Activated B cell treated with CpG ODN at 0.5 μM for 24 hours (primary cell): ENCODE results near the gene IL13RA1. TPM values are rescaled to one million over a fixed set of nuclear protein-coding genes. Genes with fewer than 3 reads are reported as not detected.
A peak's percentile ranks its signal among the peaks of the same experiment; 100 is the strongest.

Experiments
- ATAC-seq: fragments of 200-7000 bp; cut with Tn5 transposase; one replicate; pipeline ENCODE4 v1.10.0; 2021; ENCODE audit warnings: low read depth, mild to moderate bottlenecking, moderate library complexity
- CTCF ChIA-PET: fragments of 350-600 bp; sonication (Branson Sonifier 250); formaldehyde crosslinking; loops from one replicate; lab custom pipeline; 2021; ENCODE audit warnings: antibody characterized with exemption; lab: Charles Lee
- POLR2A ChIA-PET: fragments of 350-600 bp; sonication (Branson Sonifier 250); formaldehyde crosslinking; loops from one replicate; lab custom pipeline; 2021; ENCODE audit warnings: antibody characterized with exemption; lab: Charles Lee
- DNase-seq: peaks from one replicate; pipeline ENCODE4 v3.0.0; 2022
- H3K27ac Mint-ChIP-seq: one replicate; pipeline ENCODE4 v1.8.0; 2020; ENCODE audit warnings: mixed read lengths
- H3K27me3 Mint-ChIP-seq: one replicate; pipeline ENCODE4 v1.8.0; 2021; ENCODE audit warnings: mixed read lengths
- H3K36me3 Mint-ChIP-seq: one replicate; pipeline ENCODE4 v1.8.0; 2021; ENCODE audit warnings: low read depth, mixed read lengths
- H3K4me1 Mint-ChIP-seq: one replicate; pipeline ENCODE4 v1.8.0; 2021; ENCODE audit warnings: mixed read lengths
- H3K4me3 Mint-ChIP-seq: one replicate; pipeline ENCODE4 v1.8.0; 2020; ENCODE audit warnings: mild to moderate bottlenecking, mixed read lengths
- H3K9me3 Mint-ChIP-seq: one replicate; pipeline ENCODE4 v1.8.0; 2020; ENCODE audit warnings: mixed read lengths
- intact Hi-C: fragments of 100-400 bp; cut with micrococcal nuclease; formaldehyde crosslinking; loops from one replicate; pipeline ENCODE4 v1.15.1; 2024
- total RNA-seq: library from RNA; stranded (reverse); gene quantifications from 2 replicates; pipeline ENCODE4 v1.2.3, GENCODE V29; 2022
- TF ChIP-seq, protein P1 (sequence below): fragments of 200-600 bp; IDR thresholded peaks from one replicate; pipeline ENCODE4 v1.8.0; 2022; ENCODE audit warnings: antibody characterized with exemption, mild to moderate bottlenecking

IL13RA1 gene
- total RNA-seq, 1 donor from 2014 or later: 15.0 TPM

DNA sequence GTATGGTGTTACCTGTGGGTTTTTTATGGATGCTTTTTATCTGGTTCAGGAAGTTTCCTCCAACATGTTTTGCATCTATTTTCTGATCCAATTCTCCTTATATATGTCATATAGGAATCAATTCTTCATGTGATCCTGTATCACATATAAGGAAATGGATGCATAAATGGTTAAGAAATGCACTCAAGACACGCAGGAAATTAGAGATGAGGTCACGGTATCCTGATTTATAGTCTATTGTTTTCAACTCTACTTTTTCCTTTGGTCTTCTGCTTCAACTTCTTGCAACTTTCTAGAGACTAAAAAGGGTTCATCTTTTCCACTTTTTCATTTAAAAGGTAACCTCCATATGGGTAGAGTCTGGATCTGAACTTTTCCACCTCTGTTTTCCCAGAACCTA, 33.6 kb upstream of the IL13RA1 start:
- Mint-ChIP-seq H3K4me3 (no peak overlapping the region), H3K36me3 (peaks cover 11% of the 10 kb centered on the region), H3K27me3 (no peaks in the 10 kb centered on the region), H3K4me1 (peaks cover 26% of the 10 kb centered on the region), H3K27ac (no peak overlapping the region), H3K9me3 (no peaks in the 10 kb centered on the region)
- DNase-seq (no peak), ATAC-seq (no peak)
- ChIA-PET CTCF (interaction anchor here (0.6 kb wide), 1 partner anchor 42 kb away, joined by 3 read pairs; no protein-coding TSS in a partner anchor), POLR2A (no interaction called here)
- intact Hi-C loops: loop anchor here (10.0 kb wide), 1 partner anchor 61 kb away; no protein-coding TSS in a partner anchor
- TF ChIP-seq, protein P1, sequence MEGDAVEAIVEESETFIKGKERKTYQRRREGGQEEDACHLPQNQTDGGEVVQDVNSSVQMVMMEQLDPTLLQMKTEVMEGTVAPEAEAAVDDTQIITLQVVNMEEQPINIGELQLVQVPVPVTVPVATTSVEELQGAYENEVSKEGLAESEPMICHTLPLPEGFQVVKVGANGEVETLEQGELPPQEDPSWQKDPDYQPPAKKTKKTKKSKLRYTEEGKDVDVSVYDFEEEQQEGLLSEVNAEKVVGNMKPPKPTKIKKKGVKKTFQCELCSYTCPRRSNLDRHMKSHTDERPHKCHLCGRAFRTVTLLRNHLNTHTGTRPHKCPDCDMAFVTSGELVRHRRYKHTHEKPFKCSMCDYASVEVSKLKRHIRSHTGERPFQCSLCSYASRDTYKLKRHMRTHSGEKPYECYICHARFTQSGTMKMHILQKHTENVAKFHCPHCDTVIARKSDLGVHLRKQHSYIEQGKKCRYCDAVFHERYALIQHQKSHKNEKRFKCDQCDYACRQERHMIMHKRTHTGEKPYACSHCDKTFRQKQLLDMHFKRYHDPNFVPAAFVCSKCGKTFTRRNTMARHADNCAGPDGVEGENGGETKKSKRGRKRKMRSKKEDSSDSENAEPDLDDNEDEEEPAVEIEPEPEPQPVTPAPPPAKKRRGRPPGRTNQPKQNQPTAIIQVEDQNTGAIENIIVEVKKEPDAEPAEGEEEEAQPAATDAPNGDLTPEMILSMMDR: no peak

DNA sequence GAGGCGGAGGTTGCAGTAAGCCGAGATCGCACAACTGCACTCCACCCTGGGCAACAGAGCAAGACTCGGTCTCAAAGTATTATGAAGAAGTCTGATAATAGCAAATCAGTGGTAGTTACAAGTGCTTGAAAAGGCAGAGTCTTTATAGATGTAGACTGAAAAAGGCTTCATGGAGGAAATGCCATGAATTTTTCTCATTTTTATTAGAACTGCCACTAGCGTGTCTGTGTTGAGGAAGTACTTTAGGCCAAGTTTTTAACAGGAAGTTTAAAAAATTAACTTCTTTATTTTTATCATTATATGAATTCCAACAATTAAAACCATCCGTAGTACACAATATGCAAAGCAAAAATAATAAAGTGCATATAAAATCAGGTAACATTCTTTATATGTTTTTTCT, 32.8 kb upstream of the IL13RA1 start:
- TF ChIP-seq, protein P1: no peak
- intact Hi-C loops: loop anchor here (10.0 kb wide), 1 partner anchor 60 kb away; no protein-coding TSS in a partner anchor
- ChIA-PET POLR2A (no interaction called here), CTCF (no interaction called here)
- Mint-ChIP-seq H3K27ac (no peak overlapping the region), H3K4me1 (peaks cover 34% of the 10 kb centered on the region), H3K36me3 (peaks cover 9% of the 10 kb centered on the region), H3K27me3 (no peaks in the 10 kb centered on the region), H3K4me3 (no peak overlapping the region), H3K9me3 (no peaks in the 10 kb centered on the region)
- DNase-seq: no peak
- ATAC-seq: no peak

DNA sequence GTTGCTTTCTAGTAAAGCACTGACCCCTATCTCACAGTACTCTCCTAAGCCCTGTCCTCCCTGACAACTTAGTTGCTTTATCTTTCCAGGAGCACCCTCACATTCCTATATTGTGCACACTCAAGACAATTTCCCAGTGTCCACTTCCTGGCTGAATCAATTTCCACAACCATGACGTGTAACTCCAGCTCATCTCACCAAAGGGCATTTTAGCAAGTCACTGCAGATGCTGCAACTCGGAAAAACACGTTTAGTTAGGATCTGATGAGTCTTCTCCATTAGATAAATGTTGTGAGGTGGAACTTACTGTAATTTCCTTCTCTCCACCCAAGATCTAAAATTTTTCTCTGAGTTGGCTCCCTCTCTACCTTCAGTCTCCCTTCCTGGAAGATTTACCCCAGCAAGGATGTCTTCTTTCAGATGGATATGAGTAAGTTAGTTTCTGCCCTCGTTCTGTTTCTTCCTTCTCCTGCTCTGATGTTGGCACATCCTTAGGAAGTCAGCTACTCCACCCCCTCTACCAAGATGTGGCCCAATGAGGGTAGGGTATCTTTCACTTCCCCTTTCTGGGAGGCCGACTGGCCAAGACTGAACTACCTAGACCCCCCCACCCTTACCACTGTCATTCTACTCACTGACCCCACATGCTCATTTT, 28.8 kb upstream of the IL13RA1 start:
- Mint-ChIP-seq H3K4me1 (peaks cover 34% of the 10 kb centered on the region), H3K4me3 (peak overlapping the region; percentile 17), H3K27ac (peak overlapping the region; percentile 59), H3K27me3 (no peaks in the 10 kb centered on the region), H3K9me3 (no peaks in the 10 kb centered on the region), H3K36me3 (no peaks in the 10 kb centered on the region)
- DNase-seq (no peak), ATAC-seq (peak; percentile 75)
- intact Hi-C loops: loop anchor here (10.0 kb wide), 1 partner anchor 56 kb away; no protein-coding TSS in a partner anchor
- ChIA-PET CTCF (no interaction called here), POLR2A (no interaction called here)
- TF ChIP-seq, protein P1: no peak

DNA sequence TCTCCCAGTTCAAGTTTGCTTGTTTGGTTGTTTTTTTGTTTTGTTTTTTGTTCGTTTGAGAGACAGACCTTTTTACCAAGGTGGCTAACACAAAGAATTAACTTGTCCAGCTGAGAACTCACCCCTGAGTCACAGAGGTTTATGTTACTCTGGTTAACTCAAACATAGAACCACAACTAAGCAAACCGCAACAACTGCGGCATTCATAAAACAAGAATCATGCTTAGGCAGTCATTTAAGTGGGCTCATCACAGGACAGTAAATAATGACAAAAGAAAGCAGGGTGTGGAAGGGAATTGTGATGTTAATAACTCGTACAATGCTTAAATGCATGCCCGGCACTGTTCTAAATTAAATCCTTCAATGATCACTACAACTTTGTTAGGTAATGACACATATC, 24.7 kb upstream of the IL13RA1 start:
- H3K4me3 Mint-ChIP-seq: no peak overlapping the region
- no peaks in the 10 kb centered on the region for H3K27me3 Mint-ChIP-seq
- peaks cover 17% of the 10 kb centered on the region for H3K4me1 Mint-ChIP-seq
- H3K9me3 Mint-ChIP-seq: no peaks in the 10 kb centered on the region
- no peak overlapping the region for H3K27ac Mint-ChIP-seq
- no peak for DNase-seq
- ATAC-seq: no peak
- ChIA-PET POLR2A (no interaction called here), CTCF (no interaction called here)
- intact Hi-C loops: no loop called here
- TF ChIP-seq, protein P1: no peak
- H3K36me3 Mint-ChIP-seq: no peaks in the 10 kb centered on the region

DNA sequence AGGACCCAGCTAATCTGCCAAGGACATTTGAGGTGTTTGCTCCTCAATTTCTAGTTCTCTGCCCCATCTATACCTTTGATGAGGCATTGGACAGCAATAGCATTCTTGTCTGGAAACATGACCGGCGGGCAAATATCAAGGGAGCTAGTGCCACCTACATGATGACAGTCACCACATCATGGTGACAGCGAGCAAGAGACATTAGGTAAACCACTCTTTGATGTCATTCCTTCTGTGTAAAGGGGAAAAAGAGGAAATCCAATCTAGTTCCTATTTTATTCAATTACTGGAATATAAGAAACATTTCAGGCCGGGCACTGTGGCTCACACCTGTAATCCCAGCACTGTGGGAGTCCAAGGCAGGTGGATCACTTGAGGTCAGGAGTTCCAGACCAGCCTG, 20.7 kb upstream of the IL13RA1 start:
- H3K36me3 Mint-ChIP-seq: no peaks in the 10 kb centered on the region
- no peak overlapping the region for H3K4me3 Mint-ChIP-seq
- H3K4me1 Mint-ChIP-seq: peaks cover 3% of the 10 kb centered on the region
- DNase-seq (no peak), ATAC-seq (no peak)
- no peaks in the 10 kb centered on the region for H3K9me3 Mint-ChIP-seq
- ChIA-PET CTCF (no interaction called here), POLR2A (no interaction called here)
- no peaks in the 10 kb centered on the region for H3K27me3 Mint-ChIP-seq
- no peak overlapping the region for H3K27ac Mint-ChIP-seq
- TF ChIP-seq, protein P1: no peak
- intact Hi-C loops: no loop called here
